ENCODE data around the gene TTC21A. TPM values are rescaled to one million over a fixed set of nuclear protein-coding genes. Genes with fewer than 3 reads are reported as not detected.

The TTC21A gene
- total RNA-seq, 1 donor from 2014 or later, result 41.7 TPM

DNA sequence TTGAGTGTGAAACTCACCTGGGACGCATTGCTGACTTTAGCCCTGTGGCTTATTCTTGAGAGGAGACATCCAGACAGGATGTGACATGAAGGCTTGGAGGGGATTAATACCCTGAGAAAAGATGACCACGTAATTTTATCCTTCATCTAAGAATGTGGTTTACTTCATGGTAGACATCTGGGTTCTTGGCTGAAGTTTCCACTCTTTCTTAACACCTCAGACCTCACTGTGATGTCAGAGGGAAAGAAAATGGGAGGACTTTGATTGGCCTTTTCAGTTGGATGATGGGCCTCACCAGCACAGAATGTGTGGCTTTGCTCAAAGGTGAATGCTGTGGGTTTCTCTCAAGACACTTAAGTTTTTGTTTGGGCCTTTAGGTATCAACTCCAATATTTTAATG is 16.6 kb upstream of the TTC21A start:
- H3K4me1 Mint-ChIP-seq (ENCODE audit: unreplicated experiment), result peaks cover 23% of the 10 kb centered on the region
- no peak for DNase-seq (ENCODE audit: low spot score)
- H3K4me3 Mint-ChIP-seq (ENCODE audit: unreplicated experiment), result no peak overlapping the region
- H3K36me3 Mint-ChIP-seq (ENCODE audit: low read depth, unreplicated experiment), result peaks cover 40% of the 10 kb centered on the region
- no peaks in the 10 kb centered on the region for H3K27me3 Mint-ChIP-seq (ENCODE audit: unreplicated experiment)
- no peak for TF ChIP-seq CTCF (IDR thresholded peaks at IDR 0.05; ENCODE audit: unreplicated experiment)
- H3K27ac Mint-ChIP-seq (ENCODE audit: unreplicated experiment), result no peak overlapping the region
- H3K9me3 Mint-ChIP-seq (ENCODE audit: unreplicated experiment), result no peaks in the 10 kb centered on the region

- DNase-seq (ENCODE audit: low spot score), result no peak
These were observed 12.4 kb upstream of the TTC21A start for GRCh38 chr3:39094851-39095677.

DNA sequence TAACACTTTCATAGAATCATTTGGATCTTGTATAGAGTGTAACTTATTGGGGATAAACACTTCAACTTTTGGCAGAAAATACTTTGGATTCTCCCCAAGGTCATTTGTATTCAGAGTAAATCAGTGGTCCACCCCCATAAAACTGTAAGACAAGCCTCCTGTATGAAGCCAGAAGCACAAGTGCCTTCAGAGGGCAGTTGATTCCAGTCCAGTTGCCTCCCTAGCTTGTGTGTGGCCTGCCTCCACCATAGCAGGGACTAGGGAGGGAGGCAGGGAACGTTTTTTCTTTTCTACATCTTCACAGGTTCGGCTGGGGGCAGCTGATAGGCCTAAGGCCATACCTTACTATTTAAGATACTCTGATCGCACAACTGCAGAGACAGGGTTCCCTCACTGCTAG is 11.7 kb upstream of the TTC21A start:
- no peak for DNase-seq (ENCODE audit: low spot score)
- Mint-ChIP-seq H3K4me1 (ENCODE audit: unreplicated experiment) (peaks cover 50% of the 10 kb centered on the region), H3K27me3 (ENCODE audit: unreplicated experiment) (peaks cover 8% of the 10 kb centered on the region), H3K27ac (ENCODE audit: unreplicated experiment) (peak overlapping the region; percentile 49), H3K36me3 (ENCODE audit: low read depth, unreplicated experiment) (peaks cover 35% of the 10 kb centered on the region), H3K9me3 (ENCODE audit: unreplicated experiment) (no peaks in the 10 kb centered on the region), H3K4me3 (ENCODE audit: unreplicated experiment) (no peak overlapping the region)
- no peak for TF ChIP-seq CTCF (IDR thresholded peaks at IDR 0.05; ENCODE audit: unreplicated experiment)

More at GRCh38 chr3:39094851-39095677, 12.4 kb upstream of the TTC21A start:
- Mint-ChIP-seq H3K4me3 (ENCODE audit: unreplicated experiment) (peak overlapping the region; percentile 49), H3K9me3 (ENCODE audit: unreplicated experiment) (no peaks in the 10 kb centered on the region), H3K36me3 (ENCODE audit: low read depth, unreplicated experiment) (peaks cover 32% of the 10 kb centered on the region), H3K27ac (ENCODE audit: unreplicated experiment) (peak overlapping the region; percentile 49), H3K27me3 (ENCODE audit: unreplicated experiment) (peaks cover 8% of the 10 kb centered on the region), H3K4me1 (ENCODE audit: unreplicated experiment) (peaks cover 47% of the 10 kb centered on the region)
- no peak for TF ChIP-seq CTCF (IDR thresholded peaks at IDR 0.05; ENCODE audit: unreplicated experiment)

DNA sequence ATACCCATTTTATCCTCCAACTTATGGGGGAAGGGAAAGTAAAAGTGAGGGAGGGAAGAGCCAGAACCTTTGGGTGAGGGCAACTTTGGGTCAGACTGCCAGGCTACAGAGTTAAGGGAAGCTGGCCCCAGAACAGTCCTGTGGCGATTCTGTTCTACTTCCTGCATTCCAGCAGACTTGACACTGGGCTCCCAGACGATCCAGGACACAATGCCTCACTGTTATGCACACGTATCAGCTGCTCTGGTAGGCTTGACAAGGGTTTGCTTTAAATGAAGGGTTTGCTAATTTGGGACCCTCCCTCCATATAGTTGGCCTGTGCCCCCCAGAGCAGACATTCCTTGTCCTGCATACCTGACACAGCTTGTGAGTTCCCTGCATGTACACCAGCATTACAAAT is 10.7 kb upstream of the TTC21A start:
- no peaks in the 10 kb centered on the region for H3K9me3 Mint-ChIP-seq (ENCODE audit: unreplicated experiment)
- H3K4me3 Mint-ChIP-seq (ENCODE audit: unreplicated experiment), result no peak overlapping the region
- peak overlapping the region; percentile 80 for H3K27ac Mint-ChIP-seq (ENCODE audit: unreplicated experiment)
- no peak for TF ChIP-seq CTCF (IDR thresholded peaks at IDR 0.05; ENCODE audit: unreplicated experiment)
- H3K4me1 Mint-ChIP-seq (ENCODE audit: unreplicated experiment), result peaks cover 50% of the 10 kb centered on the region
- peaks cover 40% of the 10 kb centered on the region for H3K36me3 Mint-ChIP-seq (ENCODE audit: low read depth, unreplicated experiment)
- no peak for DNase-seq (ENCODE audit: low spot score)
- H3K27me3 Mint-ChIP-seq (ENCODE audit: unreplicated experiment), result peaks cover 8% of the 10 kb centered on the region
